ENCODE measurements around the gene THAP4. TPM values are rescaled to one million over a fixed set of nuclear protein-coding genes. Genes with fewer than 3 reads are reported as not detected.

Gene THAP4
- total RNA-seq, 1 experiment from 2014 or later, result 94.8 TPM

GRCh38 chr2:241640165-241640795, 3.3 kb upstream of the THAP4 start:
- no peak overlapping the region for H2AFZ ChIP-seq
- H3K27ac ChIP-seq, result no peak overlapping the region
- BruUV-seq (replicated peaks), result no TSS peak
- DNase-seq, result no peak
- no peaks in the 10 kb centered on the region for H3K27me3 ChIP-seq (ENCODE audit: insufficient read depth, low read depth)
- no peak overlapping the region for H3K4me3 ChIP-seq
- H3K9me3 ChIP-seq (ENCODE audit: insufficient read depth, low read depth), result no peaks in the 10 kb centered on the region
- no peaks in the 10 kb centered on the region for H3K9me2 ChIP-seq (ENCODE audit: insufficient read depth)
- no peak overlapping the region for H3K4me2 ChIP-seq
- no peaks in the 10 kb centered on the region for H3K36me3 ChIP-seq (ENCODE audit: low read depth)
- H4K20me1 ChIP-seq (ENCODE audit: insufficient read depth), result peaks cover 52% of the 10 kb centered on the region
- peaks cover 16% of the 10 kb centered on the region for H3K4me1 ChIP-seq (replicated peaks; ENCODE audit: insufficient read depth)
- intact Hi-C loops (cut with micrococcal nuclease; ENCODE audit: unreplicated experiment), result no loop called here
- ChIA-PET CTCF (interaction anchor here (0.6 kb wide), 2 partner anchors 27 to 562 kb away, joined by 3 to 12 read pairs; no protein-coding TSS in a partner anchor), POLR2A (ENCODE audit: unreplicated experiment) (no interaction called here)
- H3K79me2 ChIP-seq (ENCODE audit: low read depth), result peaks cover 86% of the 10 kb centered on the region
- TF ChIP-seq, protein P1, sequence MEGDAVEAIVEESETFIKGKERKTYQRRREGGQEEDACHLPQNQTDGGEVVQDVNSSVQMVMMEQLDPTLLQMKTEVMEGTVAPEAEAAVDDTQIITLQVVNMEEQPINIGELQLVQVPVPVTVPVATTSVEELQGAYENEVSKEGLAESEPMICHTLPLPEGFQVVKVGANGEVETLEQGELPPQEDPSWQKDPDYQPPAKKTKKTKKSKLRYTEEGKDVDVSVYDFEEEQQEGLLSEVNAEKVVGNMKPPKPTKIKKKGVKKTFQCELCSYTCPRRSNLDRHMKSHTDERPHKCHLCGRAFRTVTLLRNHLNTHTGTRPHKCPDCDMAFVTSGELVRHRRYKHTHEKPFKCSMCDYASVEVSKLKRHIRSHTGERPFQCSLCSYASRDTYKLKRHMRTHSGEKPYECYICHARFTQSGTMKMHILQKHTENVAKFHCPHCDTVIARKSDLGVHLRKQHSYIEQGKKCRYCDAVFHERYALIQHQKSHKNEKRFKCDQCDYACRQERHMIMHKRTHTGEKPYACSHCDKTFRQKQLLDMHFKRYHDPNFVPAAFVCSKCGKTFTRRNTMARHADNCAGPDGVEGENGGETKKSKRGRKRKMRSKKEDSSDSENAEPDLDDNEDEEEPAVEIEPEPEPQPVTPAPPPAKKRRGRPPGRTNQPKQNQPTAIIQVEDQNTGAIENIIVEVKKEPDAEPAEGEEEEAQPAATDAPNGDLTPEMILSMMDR (conservative IDR thresholded peaks at IDR 0.05), result no peak
- no peak for TF ChIP-seq EZH2 (IDR thresholded peaks at IDR 0.05; ENCODE audit: low read depth)
- H3F3A ChIP-seq (ENCODE audit: insufficient read depth, low read depth), result no peaks in the 10 kb centered on the region

- CTCF ChIA-PET, result no interaction called here
- Histone ChIP-seq H3F3A (ENCODE audit: insufficient read depth, low read depth) (no peaks in the 10 kb centered on the region), H3K36me3 (ENCODE audit: low read depth) (no peaks in the 10 kb centered on the region), H3K79me2 (ENCODE audit: low read depth) (peaks cover 86% of the 10 kb centered on the region), H3K9me3 (ENCODE audit: insufficient read depth, low read depth) (no peaks in the 10 kb centered on the region), H3K27me3 (ENCODE audit: insufficient read depth, low read depth) (no peaks in the 10 kb centered on the region), H3K9me2 (ENCODE audit: insufficient read depth) (no peaks in the 10 kb centered on the region), H3K4me3 (0 out of 2 replicates have a peak overlapping the region, but pooled peaks have one; percentile 92), H3K4me2 (0 out of 2 replicates have a peak overlapping the region, but pooled peaks have one; percentile 79), H4K20me1 (ENCODE audit: insufficient read depth) (peaks cover 56% of the 10 kb centered on the region), H3K4me1 (replicated peaks; ENCODE audit: insufficient read depth) (peaks cover 25% of the 10 kb centered on the region), H3K27ac (no peak overlapping the region), H2AFZ (no peak overlapping the region)
- POLR2A ChIA-PET (ENCODE audit: unreplicated experiment), result no interaction called here
- DNase-seq, result no peak
- intact Hi-C loops (cut with micrococcal nuclease; ENCODE audit: unreplicated experiment), result loop anchor here (10.0 kb wide), 1 partner anchor 365 kb away; no protein-coding TSS in a partner anchor
- BruUV-seq (replicated peaks), result no TSS peak
- no peak for TF ChIP-seq EZH2 (IDR thresholded peaks at IDR 0.05; ENCODE audit: low read depth)
- TF ChIP-seq, protein P1 (conservative IDR thresholded peaks at IDR 0.05), result no peak
These were observed 2.4 kb upstream of the THAP4 start for GRCh38 chr2:241639385-241639784.

GRCh38 chr2:241638940-241639339, 2.0 kb upstream of the THAP4 start:
- peaks cover 57% of the 10 kb centered on the region for H4K20me1 ChIP-seq (ENCODE audit: insufficient read depth)
- no peak for DNase-seq
- ChIA-PET POLR2A (ENCODE audit: unreplicated experiment) (no interaction called here), CTCF (interaction anchor here (0.6 kb wide), 2 partner anchors 76 to 79 kb away, joined by 3 to 7 read pairs; no protein-coding TSS in a partner anchor)
- intact Hi-C loops (cut with micrococcal nuclease; ENCODE audit: unreplicated experiment), result loop anchor here (10.0 kb wide), 1 partner anchor 364 kb away; no protein-coding TSS in a partner anchor
- TF ChIP-seq EZH2 (IDR thresholded peaks at IDR 0.05; ENCODE audit: low read depth), result no peak
- H3F3A ChIP-seq (ENCODE audit: insufficient read depth, low read depth), result no peaks in the 10 kb centered on the region
- H3K4me3 ChIP-seq, result peak overlapping the region; percentile 92
- H2AFZ ChIP-seq, result no peak overlapping the region
- no peaks in the 10 kb centered on the region for H3K9me3 ChIP-seq (ENCODE audit: insufficient read depth, low read depth)
- BruUV-seq (replicated peaks), result no TSS peak
- H3K9me2 ChIP-seq (ENCODE audit: insufficient read depth), result no peaks in the 10 kb centered on the region
- peak overlapping the region; percentile 79 for H3K4me2 ChIP-seq
- peaks cover 86% of the 10 kb centered on the region for H3K79me2 ChIP-seq (ENCODE audit: low read depth)
- H3K36me3 ChIP-seq (ENCODE audit: low read depth), result no peaks in the 10 kb centered on the region
- H3K27me3 ChIP-seq (ENCODE audit: insufficient read depth, low read depth), result no peaks in the 10 kb centered on the region
- no peak overlapping the region for H3K27ac ChIP-seq
- H3K4me1 ChIP-seq (replicated peaks; ENCODE audit: insufficient read depth), result peaks cover 25% of the 10 kb centered on the region

All from PC-9 (cell line).